Tibial artery (tissue), 4 donors: ENCODE results near the gene ASAH2B.
"Not testable (repeated sequence)": the region's sequence is repeated elsewhere in the genome, so short reads cannot be mapped to it uniquely, and the experiment has no call there.

Experiments used
- DNase-seq, 2 donors: peaks; one replicate each; pipeline ENCODE4 v3.0.0-alpha.2; 2019
- H3K27ac ChIP-seq, 2 donors: fragments of 200-600 bp; sonication (generic) in 1 of 2; 1 replicate in 1 of 2; 2 replicates in 1 of 2; pipeline ENCODE4 v1.5.1; 2018 to 2019; ENCODE audit warnings: mild to moderate bottlenecking in 1 of 2
- H3K27me3 ChIP-seq, 2 donors: fragments of 200-600 bp; sonication (generic) in 1 of 2; one replicate each; pipeline versions ENCODE4 v1.5.1 to v1.6.0; 2016 to 2019
- H3K36me3 ChIP-seq, 3 donors: fragments of 200-600 bp; sonication (generic) in 2 of 3; one replicate each; pipeline ENCODE4 v1.5.1; 2016 to 2019; ENCODE audit warnings: mild to moderate bottlenecking in 2 of 3
- H3K4me1 ChIP-seq, 4 donors: fragments of 200-600 bp; sonication (generic) in 2 of 4; 1 replicate in 3 of 4; 2 replicates in 1 of 4; pipeline ENCODE4 v1.5.1; 2016 to 2019
- H3K4me3 ChIP-seq, 2 donors: fragments of 200-600 bp; sonication (generic) in 1 of 2; 1 replicate in 1 of 2; 2 replicates in 1 of 2; pipeline ENCODE4 v1.5.1; 2018 to 2019; ENCODE audit warnings: mild to moderate bottlenecking in 2 of 2
- H3K9me3 ChIP-seq, 3 donors: fragments of 200-600 bp; sonication (generic) in 1 of 3; one replicate each; pipeline ENCODE4 v1.5.1; 2016 to 2019
- intact Hi-C: fragments of 100-400 bp; cut with DNase I; formaldehyde crosslinking; loops from one replicate; pipeline ENCODE4 v1.15.0; 2023; ENCODE audit warnings: low total_unique reads
- TF ChIP-seq, protein P1 (sequence below), 2 experiments: fragments of 200-600 bp in 1 of 2; fragments of 450-650 bp in 1 of 2; IDR thresholded peaks; one replicate each; pipeline ENCODE4 v1.5.1; 2017 to 2019; ENCODE audit warnings: antibody characterized with exemption in 2 of 2, mild to moderate bottlenecking in 1 of 2, moderate library complexity in 1 of 2

ASAH2B gene

DNA sequence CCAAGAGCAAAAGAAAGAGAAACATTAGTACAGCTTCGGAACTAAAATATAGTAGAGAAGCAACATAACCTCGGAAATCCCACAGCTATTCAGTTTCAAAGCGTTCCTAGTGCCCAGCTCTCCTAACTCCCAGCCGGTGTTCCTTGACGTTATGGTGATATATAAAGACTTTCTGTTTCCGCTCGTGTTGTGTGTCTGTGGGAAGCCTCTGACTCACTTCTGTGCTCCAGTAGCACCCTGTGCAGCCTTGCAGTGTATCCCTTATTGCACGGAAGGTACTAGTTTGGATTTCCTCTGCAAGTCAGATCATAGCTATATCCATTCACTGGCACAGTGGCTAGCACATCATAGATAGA is 535 bp downstream of the ASAH2B start:
- peak overlapping the region; percentile 66 to 73 for H3K4me3 ChIP-seq
- H3K36me3 ChIP-seq, result no peaks in the 10 kb centered on the region
- DNase-seq, result peak in 1 of 2 donors; percentile 63
- intact Hi-C loops, result no loop called here
- no peaks in the 10 kb centered on the region for H3K27me3 ChIP-seq
- no peaks in the 10 kb centered on the region for H3K9me3 ChIP-seq
- peak overlapping the region; percentile 76 to 80 for H3K27ac ChIP-seq
- TF ChIP-seq, protein P1, sequence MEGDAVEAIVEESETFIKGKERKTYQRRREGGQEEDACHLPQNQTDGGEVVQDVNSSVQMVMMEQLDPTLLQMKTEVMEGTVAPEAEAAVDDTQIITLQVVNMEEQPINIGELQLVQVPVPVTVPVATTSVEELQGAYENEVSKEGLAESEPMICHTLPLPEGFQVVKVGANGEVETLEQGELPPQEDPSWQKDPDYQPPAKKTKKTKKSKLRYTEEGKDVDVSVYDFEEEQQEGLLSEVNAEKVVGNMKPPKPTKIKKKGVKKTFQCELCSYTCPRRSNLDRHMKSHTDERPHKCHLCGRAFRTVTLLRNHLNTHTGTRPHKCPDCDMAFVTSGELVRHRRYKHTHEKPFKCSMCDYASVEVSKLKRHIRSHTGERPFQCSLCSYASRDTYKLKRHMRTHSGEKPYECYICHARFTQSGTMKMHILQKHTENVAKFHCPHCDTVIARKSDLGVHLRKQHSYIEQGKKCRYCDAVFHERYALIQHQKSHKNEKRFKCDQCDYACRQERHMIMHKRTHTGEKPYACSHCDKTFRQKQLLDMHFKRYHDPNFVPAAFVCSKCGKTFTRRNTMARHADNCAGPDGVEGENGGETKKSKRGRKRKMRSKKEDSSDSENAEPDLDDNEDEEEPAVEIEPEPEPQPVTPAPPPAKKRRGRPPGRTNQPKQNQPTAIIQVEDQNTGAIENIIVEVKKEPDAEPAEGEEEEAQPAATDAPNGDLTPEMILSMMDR (IDR thresholded peaks at IDR 0.05), result no peak
- peaks cover 0 to 12% (median 0%) of the 10 kb centered on the region in 4 donors for H3K4me1 ChIP-seq

DNA sequence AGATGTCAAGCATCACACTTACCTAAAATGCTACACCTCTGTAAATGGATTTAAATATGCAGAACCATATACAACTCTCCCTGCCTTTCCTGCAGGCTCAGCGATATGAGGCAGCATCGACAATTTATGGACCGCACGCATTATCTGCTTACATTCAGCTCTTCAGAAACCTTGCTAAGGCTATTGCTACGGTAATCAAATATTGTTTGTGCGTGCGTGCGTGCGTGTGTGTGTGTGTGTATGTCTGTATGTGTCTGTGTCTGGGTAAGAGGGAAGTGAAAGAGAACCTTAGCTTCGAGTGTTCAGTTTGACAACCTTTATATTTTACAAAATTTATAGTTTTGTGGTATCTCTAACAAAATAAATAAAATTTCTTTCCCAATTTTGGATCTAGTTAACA is 3.1 kb downstream of the ASAH2B start:
- H3K27ac ChIP-seq, intact Hi-C loops, H3K4me3 ChIP-seq, H3K36me3 ChIP-seq, H3K9me3 ChIP-seq, H3K27me3 ChIP-seq, DNase-seq: not testable (repeated sequence)
- peaks cover 0 to 12% (median 0%) of the 10 kb centered on the region in 4 donors for H3K4me1 ChIP-seq

DNA sequence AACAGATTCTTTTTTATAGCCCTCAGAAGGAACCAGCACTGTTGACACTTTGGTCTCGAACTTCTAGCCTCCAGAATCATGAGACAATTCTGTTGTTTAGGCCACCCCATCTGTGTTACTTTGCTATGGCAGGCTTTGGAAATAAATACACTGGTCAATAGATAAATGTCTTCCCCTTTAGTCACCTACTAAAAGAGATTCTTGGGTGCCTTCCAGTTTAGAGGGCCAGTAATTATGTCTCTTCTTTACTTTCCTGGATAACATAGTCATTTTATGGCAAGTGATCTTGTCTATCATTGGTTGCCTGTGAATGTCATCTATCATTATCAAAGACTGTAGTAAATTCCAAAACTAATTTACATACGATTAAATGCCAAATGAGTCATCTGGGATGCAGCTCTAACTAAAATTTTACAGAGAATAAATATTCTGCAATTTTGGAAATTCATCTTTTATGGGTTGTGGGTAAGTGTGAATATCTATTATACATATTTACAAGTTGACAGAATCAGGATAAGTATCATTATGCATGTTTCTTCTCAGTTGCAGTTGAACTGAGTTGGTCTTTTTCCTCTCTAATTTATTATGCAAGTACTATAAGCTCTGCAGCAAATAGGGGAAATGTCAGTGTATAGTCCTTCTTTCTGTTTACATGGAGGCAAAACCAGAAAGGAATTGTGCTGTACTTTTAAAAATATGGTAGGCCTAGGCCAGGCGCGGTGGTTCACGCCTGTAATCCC is 27.2 kb downstream of the ASAH2B start:
- DNase-seq, result not testable (repeated sequence)

DNA sequence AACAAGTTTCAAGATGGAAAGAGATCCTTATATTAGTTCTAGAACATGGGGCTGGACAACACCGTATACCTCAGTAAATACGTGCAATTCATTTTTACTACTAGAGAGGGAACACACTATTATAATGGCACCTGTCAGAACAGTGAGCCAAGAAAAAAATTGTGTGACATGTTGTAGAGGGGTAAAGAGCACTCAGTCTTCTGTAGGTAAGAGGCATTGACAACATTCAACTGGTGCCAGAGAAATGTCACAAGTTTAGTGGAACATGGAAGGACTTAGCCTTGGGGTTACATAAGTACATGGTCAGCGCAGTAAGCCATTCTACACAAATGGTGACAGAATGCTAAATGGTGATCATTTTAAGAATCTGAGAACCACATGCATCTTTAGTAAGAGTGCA is 32.3 kb downstream of the ASAH2B start:
- H3K4me1 ChIP-seq, DNase-seq, H3K4me3 ChIP-seq, H3K27ac ChIP-seq, H3K36me3 ChIP-seq, H3K27me3 ChIP-seq, intact Hi-C loops, H3K9me3 ChIP-seq: not testable (repeated sequence)

More for the DNA sequence above, 27.2 kb downstream of the ASAH2B start:
- H3K36me3 ChIP-seq, H3K27ac ChIP-seq, H3K4me1 ChIP-seq, intact Hi-C loops, H3K27me3 ChIP-seq, H3K9me3 ChIP-seq, H3K4me3 ChIP-seq: not testable (repeated sequence)

DNA sequence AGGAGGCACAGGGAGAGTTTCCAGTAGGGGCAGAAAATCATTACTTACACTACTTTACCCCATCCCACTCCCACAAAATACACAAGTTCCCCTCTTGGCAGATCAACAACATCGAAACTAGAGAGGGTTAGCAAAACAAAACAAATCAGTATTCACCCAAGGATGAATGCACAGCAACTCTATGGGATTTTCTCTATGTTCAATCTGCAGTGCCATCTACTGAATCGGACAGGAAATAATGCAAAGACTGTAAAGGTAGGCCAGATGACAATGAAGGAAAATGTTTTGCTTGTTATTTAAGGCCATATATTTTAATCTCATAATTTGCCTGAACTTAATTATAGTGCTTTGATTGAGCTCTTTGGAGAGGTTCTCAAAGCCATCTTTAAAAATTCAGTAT is 35.1 kb downstream of the ASAH2B start:
- DNase-seq, H3K27me3 ChIP-seq, intact Hi-C loops, H3K9me3 ChIP-seq, H3K27ac ChIP-seq, H3K4me3 ChIP-seq, H3K36me3 ChIP-seq, H3K4me1 ChIP-seq: not testable (repeated sequence)

DNA sequence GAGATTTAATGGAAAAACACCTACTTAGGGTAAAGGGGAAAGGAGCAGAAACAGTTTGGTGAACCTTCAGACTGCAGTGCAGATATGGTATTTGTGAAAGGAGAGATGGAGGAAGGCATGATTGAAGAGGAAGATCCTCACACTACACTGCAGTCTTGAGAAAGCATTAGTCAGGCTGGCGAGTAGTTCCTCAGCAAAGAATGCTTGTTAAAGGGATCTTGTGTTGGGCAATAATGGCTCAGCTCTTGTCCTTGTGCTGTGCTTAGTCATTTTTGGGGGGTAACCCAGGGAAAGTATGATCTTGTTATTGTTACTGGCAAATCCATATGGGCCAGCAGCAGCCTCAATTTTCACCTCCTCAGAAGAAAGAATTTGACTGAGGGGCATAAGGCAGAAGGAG is 40.3 kb downstream of the ASAH2B start:
- H3K4me1 ChIP-seq, H3K36me3 ChIP-seq, H3K27me3 ChIP-seq, H3K9me3 ChIP-seq, H3K27ac ChIP-seq, intact Hi-C loops, H3K4me3 ChIP-seq, DNase-seq: not testable (repeated sequence)

DNA sequence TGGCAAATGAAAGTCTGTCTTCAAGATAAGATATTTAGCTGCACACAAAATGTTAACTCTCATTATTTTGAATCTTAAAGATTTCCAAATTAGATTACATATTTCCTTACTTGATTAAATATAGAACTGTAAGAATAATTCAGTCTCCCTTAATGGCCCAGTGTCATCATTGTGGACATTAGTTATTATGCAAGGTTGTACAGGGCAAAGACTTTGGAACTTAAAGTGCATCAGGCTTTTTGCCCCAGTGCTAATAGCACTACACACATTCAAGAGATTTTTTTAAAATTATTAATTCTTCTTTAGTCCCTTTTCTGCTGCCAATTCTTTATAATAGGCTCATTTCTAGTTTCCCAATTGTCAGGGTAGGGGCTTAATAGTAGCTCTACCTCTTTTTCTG is 42.3 kb downstream of the ASAH2B start:
- H3K27ac ChIP-seq, intact Hi-C loops, H3K4me3 ChIP-seq, H3K27me3 ChIP-seq, H3K9me3 ChIP-seq, H3K4me1 ChIP-seq, DNase-seq, H3K36me3 ChIP-seq: not testable (repeated sequence)

DNA sequence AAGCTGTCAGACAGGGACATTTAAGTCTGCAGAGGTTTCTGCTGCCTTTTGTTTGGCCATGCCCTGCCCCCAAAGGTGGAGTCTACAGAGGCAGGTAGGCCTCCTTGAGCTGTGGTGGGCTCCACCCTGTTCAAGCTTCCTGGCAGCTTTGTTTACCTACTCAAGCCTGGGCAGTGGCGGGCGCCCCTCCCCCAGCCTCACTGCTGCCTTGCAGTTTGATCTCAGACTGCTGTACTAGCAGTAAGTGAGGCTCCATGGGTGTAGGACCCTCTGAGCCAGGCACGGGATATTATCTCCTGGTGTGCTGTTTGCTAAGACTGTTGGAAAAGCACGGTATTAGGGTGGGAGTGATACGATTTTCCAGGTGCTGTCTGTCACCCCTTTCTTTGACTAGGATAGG is 48.2 kb downstream of the ASAH2B start:
- intact Hi-C loops, H3K27me3 ChIP-seq, DNase-seq, H3K9me3 ChIP-seq, H3K4me1 ChIP-seq, H3K4me3 ChIP-seq, H3K36me3 ChIP-seq, H3K27ac ChIP-seq: not testable (repeated sequence)

DNA sequence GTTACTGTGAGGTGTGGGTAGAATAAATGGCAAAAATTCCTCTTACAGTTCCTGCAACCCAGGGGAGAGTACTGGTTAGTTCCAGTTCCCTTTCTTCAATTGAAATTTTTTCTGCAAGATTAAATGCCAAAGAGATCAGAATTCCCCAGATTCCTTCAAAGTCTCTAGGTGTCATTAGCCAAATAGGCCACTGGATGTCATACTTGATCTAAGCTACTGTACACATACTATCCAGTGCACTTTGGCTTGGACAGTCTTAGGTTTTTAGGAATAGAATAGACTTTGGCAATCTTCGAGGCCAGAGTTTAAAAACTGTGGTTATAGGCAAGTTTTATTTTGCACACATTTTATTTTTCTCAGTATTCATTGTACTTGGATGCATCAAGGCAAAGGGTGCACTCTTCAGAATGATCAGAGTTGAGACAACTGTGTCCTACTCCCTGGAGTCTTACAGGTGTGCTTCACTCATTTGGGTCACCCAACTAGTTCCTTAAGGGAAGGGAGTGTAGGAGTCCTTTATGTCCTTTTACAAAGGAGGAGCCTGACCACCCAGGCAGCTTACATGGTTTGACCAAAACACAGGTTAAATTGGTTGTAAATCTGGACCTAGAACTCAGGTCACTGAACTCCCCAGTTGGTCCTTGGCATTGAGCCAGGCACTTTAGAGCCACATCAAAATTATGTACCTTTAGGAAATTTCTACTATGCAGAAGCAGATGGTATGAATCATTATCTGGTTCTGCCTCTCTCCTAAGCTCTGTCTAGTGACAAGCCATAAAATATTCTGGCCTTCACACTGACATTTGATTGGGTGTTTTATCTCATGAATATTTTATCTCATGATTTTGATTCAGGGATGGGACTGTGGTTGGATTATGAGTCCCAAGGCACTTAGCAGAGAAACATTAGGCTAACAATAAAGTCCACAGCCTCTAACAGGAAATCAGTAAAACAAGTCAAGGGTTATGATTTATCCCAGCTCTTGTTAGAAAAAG is 49.5 kb downstream of the ASAH2B start:
- Histone ChIP-seq H3K27ac (no peak overlapping the region), H3K4me1 (no peaks in the 10 kb centered on the region), H3K27me3 (no peaks in the 10 kb centered on the region), H3K36me3 (no peaks in the 10 kb centered on the region), H3K9me3 (no peaks in the 10 kb centered on the region), H3K4me3 (no peak overlapping the region)
- TF ChIP-seq, protein P1 (IDR thresholded peaks at IDR 0.05), result no peak
- intact Hi-C loops, result no loop called here
- DNase-seq, result no peak
